Upper lobe of right lung (tissue), 1 donor: ENCODE data around the gene PLPP7. TPM values are rescaled to one million over a fixed set of nuclear protein-coding genes. Genes with fewer than 3 reads are reported as not detected.

Experiments
- ATAC-seq: fragments of 200-7000 bp; cut with Tn5 transposase; one replicate; pipeline ENCODE4 v1.9.1; 2020; ENCODE audit warnings: mild to moderate bottlenecking, moderate library complexity
- DNase-seq: peaks from one replicate; pipeline ENCODE4 v3.0.0-alpha.2; 2020
- H3K27ac ChIP-seq: fragments of 200-600 bp; one replicate; pipeline ENCODE4 v1.8.0; 2022
- H3K27me3 ChIP-seq: fragments of 200-600 bp; one replicate; pipeline ENCODE4 v1.8.0; 2022; ENCODE audit warnings: mild to moderate bottlenecking
- H3K36me3 ChIP-seq: fragments of 200-600 bp; one replicate; pipeline ENCODE4 v1.8.0; 2022
- H3K4me1 ChIP-seq: fragments of 200-600 bp; one replicate; pipeline ENCODE4 v1.8.0; 2022
- H3K4me3 ChIP-seq: fragments of 200-600 bp; one replicate; pipeline ENCODE4 v1.8.0; 2022; ENCODE audit warnings: mild to moderate bottlenecking
- H3K9me3 ChIP-seq: fragments of 200-600 bp; one replicate; pipeline ENCODE4 v1.8.0; 2022
- intact Hi-C: fragments of 100-400 bp; cut with DNase I; formaldehyde crosslinking; loops from one replicate; pipeline ENCODE4 v1.11.0; 2022
- total RNA-seq: library from RNA; stranded (reverse); fragmentation: NEBNext Ultra II Directional; extraction: Animal tissue kit (Norgen Biotek cat#: 25700); gene quantifications from one replicate; pipeline ENCODE4 v1.2.1, GENCODE V29; 2021
- TF ChIP-seq, protein P1 (sequence below): fragments of 200-600 bp; IDR thresholded peaks from one replicate; pipeline ENCODE4 v1.8.0; 2022; ENCODE audit warnings: antibody characterized with exemption
- donor health status: DM: no; HTN: yes; CAD: no; lungs with severe emphysema.

Gene PLPP7
- total RNA-seq, 1 donor from 2014 or later: 1.5 TPM

DNA sequence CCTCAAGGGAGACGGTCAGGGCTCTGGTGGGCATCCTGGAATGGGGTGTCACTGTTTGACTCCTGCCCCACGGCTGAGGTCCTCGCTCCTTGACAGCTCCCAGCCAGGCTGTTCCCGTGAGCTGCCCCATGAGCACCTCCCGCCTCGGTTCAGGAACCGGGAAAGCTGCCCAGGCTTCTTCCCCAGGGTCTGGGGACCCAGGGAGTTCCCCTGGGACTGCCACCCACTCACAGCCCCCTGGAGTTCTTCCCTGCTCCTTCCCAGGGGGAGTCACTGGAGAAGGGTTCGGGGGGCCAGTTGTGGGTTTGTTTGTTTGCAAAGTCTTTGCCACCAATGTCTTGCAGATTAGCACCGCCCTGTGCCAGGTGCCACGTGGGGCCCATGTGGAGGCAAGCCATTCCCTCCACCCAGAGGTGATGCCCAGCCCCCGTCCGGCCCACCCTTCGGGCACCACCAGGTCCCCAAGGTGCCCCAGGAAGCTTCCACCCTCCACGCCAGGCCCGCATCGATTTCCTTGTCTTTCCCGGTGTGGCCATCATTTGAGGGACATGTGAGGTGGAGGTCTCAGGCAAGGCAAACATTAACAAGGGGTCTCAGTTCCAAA lies 1.3 kb downstream of the PLPP7 start:
- intact Hi-C loops: no loop called here
- ATAC-seq: no peak
- Histone ChIP-seq H3K27me3 (no peaks in the 10 kb centered on the region), H3K4me3 (peak overlapping the region; percentile 49), H3K4me1 (no peaks in the 10 kb centered on the region), H3K27ac (no peak overlapping the region), H3K36me3 (no peaks in the 10 kb centered on the region), H3K9me3 (no peaks in the 10 kb centered on the region)
- TF ChIP-seq, protein P1, sequence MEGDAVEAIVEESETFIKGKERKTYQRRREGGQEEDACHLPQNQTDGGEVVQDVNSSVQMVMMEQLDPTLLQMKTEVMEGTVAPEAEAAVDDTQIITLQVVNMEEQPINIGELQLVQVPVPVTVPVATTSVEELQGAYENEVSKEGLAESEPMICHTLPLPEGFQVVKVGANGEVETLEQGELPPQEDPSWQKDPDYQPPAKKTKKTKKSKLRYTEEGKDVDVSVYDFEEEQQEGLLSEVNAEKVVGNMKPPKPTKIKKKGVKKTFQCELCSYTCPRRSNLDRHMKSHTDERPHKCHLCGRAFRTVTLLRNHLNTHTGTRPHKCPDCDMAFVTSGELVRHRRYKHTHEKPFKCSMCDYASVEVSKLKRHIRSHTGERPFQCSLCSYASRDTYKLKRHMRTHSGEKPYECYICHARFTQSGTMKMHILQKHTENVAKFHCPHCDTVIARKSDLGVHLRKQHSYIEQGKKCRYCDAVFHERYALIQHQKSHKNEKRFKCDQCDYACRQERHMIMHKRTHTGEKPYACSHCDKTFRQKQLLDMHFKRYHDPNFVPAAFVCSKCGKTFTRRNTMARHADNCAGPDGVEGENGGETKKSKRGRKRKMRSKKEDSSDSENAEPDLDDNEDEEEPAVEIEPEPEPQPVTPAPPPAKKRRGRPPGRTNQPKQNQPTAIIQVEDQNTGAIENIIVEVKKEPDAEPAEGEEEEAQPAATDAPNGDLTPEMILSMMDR: no peak
- no peak for DNase-seq

DNA sequence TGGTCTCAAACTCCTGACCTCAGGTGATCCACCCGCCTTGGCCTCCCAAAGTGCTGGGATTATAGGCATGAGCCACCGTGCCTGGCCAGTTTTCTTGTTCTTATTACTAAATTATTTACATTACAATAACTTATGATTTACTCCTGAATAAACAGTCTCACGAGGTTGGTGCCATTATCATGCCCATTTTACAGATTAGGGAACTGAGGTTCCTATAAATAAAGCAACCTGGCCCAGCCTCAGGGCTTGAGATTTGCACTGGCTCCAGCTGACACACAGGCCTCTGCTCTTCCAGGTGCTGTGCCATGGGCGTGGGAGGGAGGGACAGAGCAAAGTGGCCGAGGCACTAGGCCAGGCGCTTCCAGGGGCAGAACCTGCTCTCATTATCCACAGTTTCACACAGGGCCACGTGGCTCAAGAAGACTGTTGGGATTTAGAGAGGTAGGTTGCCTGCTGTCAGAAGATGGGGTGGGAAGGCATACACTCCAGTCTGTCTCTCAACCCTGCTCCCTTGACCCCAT lies 2.3 kb downstream of the PLPP7 start:
- Histone ChIP-seq H3K4me1 (no peaks in the 10 kb centered on the region), H3K36me3 (no peaks in the 10 kb centered on the region), H3K27ac (no peak overlapping the region), H3K27me3 (no peaks in the 10 kb centered on the region), H3K9me3 (no peaks in the 10 kb centered on the region), H3K4me3 (no peak overlapping the region)
- TF ChIP-seq, protein P1: no peak
- ATAC-seq (no peak), DNase-seq (no peak)
- intact Hi-C loops: no loop called here

DNA sequence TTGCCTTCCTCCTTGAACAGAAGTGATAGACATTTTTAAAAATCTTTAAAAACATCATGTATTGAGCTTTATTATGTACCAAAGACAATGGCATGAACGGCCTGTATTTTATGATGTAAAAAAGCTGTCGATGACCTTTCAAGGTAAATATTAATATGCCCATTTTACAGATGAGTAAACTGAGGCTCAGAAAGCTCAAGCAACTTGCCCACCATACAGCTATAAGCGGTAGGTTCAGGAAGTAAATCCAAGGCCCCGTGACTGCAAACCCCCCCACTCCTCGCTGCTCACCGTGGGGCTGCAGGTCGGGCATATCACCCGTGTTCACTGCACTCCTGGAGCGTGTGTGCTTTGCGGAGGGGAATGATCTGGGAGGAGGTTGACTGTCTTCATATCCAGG lies 3.4 kb downstream of the PLPP7 start:
- no peak overlapping the region for H3K4me3 ChIP-seq
- H3K9me3 ChIP-seq: no peaks in the 10 kb centered on the region
- ATAC-seq: no peak
- TF ChIP-seq, protein P1: no peak
- no peaks in the 10 kb centered on the region for H3K4me1 ChIP-seq
- intact Hi-C loops: no loop called here
- H3K27me3 ChIP-seq: no peaks in the 10 kb centered on the region
- no peak for DNase-seq
- no peak overlapping the region for H3K27ac ChIP-seq
- no peaks in the 10 kb centered on the region for H3K36me3 ChIP-seq

DNA sequence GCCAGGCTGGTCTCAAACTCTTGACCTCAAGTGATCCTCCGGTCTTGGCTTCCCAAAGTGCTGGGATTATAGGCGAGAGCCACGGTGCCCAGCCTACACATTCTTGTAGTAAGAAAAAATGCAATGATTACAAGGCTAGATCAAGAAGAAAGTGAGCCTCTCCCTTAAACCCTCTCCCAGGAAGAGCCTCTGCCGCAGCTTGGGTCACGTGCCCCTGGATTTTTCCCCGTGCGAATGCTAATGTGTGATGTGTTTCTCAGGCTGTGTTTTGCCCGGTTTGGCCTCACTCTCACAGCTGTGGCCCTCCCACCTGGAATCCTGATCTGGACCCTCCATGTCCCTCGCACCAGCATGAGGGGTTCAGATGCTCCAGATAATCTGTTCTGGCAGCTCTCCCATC lies 6.9 kb downstream of the PLPP7 start:
- no peak overlapping the region for H3K27ac ChIP-seq
- intact Hi-C loops: no loop called here
- no peak overlapping the region for H3K4me3 ChIP-seq
- ATAC-seq: no peak
- no peak for DNase-seq
- no peaks in the 10 kb centered on the region for H3K36me3 ChIP-seq
- H3K27me3 ChIP-seq: no peaks in the 10 kb centered on the region
- TF ChIP-seq, protein P1: no peak
- H3K9me3 ChIP-seq: no peaks in the 10 kb centered on the region
- no peaks in the 10 kb centered on the region for H3K4me1 ChIP-seq

DNA sequence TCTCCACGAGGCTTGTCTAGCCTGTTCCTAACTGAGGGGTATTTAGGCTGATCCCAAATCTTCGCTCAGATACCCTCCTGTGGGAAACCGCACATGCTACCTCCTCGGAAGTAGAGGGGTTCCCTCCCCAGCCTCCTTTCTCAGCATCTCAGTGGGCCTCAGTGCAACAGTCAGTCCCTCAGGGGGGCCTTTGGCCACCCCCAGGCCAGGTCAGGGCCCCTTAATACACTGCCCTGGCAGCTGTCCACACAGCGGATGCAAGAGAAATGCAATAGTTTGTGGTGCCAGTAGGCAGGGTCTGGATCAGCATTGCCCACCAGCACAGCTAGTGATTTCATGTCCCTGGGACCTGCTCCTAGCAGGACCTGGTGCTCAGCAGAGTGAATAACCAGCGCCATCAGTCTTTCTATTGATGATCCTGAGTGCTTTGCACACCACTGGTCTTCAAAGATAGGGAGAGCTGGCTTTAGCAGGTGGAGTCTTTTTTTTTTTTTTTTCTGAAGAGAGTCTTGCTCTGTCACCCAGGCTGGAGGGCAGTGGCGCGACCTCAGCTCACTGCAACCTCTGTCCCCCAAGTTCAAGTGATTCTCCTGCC lies 7.5 kb downstream of the PLPP7 start:
- TF ChIP-seq, protein P1: no peak
- H3K9me3 ChIP-seq: no peaks in the 10 kb centered on the region
- H3K36me3 ChIP-seq: no peaks in the 10 kb centered on the region
- DNase-seq (no peak), ATAC-seq (no peak)
- H3K4me1 ChIP-seq: no peaks in the 10 kb centered on the region
- H3K27ac ChIP-seq: no peak overlapping the region
- no peak overlapping the region for H3K4me3 ChIP-seq
- no peaks in the 10 kb centered on the region for H3K27me3 ChIP-seq
- intact Hi-C loops: no loop called here
